ENCODE results near the gene XAGE1A. TPM values are rescaled to one million over a fixed set of nuclear protein-coding genes. Genes with fewer than 3 reads are reported as not detected.
"Not testable (repeated sequence)": the region's sequence is repeated elsewhere in the genome, so short reads cannot be mapped to it uniquely, and the experiment has no call there.

Gene XAGE1A
- total and polyA plus RNA-seq, 10 donors = 0.46 to 0.50 TPM; not detected in 8

DNA sequence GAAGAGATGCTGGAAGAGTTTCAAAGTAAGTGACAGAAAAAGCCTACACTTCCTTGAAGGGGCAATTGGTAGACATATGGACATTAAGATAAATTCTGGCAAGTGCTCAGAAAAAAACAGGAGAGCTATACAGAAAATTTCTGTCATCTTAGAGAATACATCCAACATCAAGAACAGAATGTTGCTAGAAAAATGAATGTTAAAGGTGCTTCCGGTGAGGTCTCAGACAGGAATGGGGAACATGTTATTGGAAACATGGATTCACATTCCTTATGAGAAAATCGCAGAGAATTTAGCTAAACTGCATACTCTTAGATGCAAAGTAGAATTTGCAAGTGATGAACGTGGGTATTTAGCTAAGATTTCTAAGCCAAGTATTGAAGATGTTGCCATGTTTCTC, 11.7 kb downstream of the XAGE1A start:
- Histone ChIP-seq H3K4me1 (no peaks in the 10 kb centered on the region), H3K9me3 (no peaks in the 10 kb centered on the region), H3K27me3 (replicated peaks in 1 of 7) (peaks cover 0 to 8% (median 0%) of the 10 kb centered on the region in 7 donors), H3K4me3 (no peak overlapping the region), H3K36me3 (no peaks in the 10 kb centered on the region), H3K27ac (no peak overlapping the region)
- TF ChIP-seq, protein P1, sequence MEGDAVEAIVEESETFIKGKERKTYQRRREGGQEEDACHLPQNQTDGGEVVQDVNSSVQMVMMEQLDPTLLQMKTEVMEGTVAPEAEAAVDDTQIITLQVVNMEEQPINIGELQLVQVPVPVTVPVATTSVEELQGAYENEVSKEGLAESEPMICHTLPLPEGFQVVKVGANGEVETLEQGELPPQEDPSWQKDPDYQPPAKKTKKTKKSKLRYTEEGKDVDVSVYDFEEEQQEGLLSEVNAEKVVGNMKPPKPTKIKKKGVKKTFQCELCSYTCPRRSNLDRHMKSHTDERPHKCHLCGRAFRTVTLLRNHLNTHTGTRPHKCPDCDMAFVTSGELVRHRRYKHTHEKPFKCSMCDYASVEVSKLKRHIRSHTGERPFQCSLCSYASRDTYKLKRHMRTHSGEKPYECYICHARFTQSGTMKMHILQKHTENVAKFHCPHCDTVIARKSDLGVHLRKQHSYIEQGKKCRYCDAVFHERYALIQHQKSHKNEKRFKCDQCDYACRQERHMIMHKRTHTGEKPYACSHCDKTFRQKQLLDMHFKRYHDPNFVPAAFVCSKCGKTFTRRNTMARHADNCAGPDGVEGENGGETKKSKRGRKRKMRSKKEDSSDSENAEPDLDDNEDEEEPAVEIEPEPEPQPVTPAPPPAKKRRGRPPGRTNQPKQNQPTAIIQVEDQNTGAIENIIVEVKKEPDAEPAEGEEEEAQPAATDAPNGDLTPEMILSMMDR (IDR thresholded peaks at IDR 0.05 in 8 of 11, conservative IDR thresholded peaks at IDR 0.05 in 3 of 11) = no peak
- TF ChIP-seq POLR2AphosphoS5 (IDR thresholded peaks at IDR 0.05) (no peak), POLR2A (IDR thresholded peaks at IDR 0.05) (no peak)
- intact Hi-C loops (cut with DNase I; ENCODE audit: low total_unique reads) = no loop called here
- WGBS, 5 donors = 65 to 90% (median 80%) methylated on average over 3 of the region's 3 CpGs
- no peak for DNase-seq

DNA sequence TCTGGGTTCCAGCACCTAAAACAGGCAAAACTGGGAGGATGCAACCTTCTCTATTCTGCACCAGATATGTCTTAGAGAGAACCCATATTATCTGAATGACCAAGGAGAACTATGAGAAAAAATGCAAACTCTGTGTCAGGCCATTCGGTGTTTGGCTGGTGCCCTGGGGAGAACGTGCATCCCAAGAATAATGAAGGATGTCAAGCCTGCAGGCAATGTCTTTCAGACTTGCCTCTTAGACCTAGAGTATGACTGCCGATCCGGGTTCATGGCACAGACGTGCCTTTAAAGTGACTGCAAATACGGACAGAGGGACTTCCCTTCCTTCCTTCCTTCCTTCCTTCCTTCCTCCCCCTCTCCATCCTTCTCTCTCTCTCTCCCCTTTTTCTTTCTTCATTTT, 14.3 kb downstream of the XAGE1A start:
- TF ChIP-seq POLR2A (IDR thresholded peaks at IDR 0.05) (no peak), POLR2AphosphoS5 (IDR thresholded peaks at IDR 0.05) (no peak)
- TF ChIP-seq, protein P1 (IDR thresholded peaks at IDR 0.05 in 8 of 11, conservative IDR thresholded peaks at IDR 0.05 in 3 of 11) = no peak

DNA sequence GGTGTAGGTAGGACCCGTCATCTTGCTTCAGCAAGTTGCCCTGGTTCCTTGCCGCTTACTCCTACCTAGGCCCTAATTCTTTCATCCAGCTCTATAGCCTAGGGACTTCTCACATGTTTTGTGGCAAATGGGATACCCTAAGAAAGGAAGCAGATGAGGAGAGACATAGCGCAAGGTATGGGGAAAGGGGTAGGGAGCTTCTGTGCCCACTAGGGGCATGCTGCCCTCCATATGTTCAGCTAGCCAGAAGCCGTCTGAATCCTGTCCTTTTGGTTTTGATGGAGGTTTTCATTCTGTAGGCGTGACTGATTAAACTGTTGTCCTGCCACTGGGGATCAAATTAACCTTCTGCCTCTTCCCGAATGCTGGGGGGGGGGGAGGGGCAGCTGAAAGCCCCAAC, 15.5 kb downstream of the XAGE1A start:
- H3K4me1 ChIP-seq; H3K27me3 ChIP-seq (replicated peaks in 1 of 7); H3K4me3 ChIP-seq; H3K27ac ChIP-seq; DNase-seq; H3K9me3 ChIP-seq; H3K36me3 ChIP-seq; intact Hi-C loops (cut with DNase I; ENCODE audit: low total_unique reads): not testable (repeated sequence)
- WGBS, 5 donors = no CpG with 5 or more reads among the region's 6 CpGs

More for the DNA sequence above, 14.3 kb downstream of the XAGE1A start:
- H3K27me3 ChIP-seq (replicated peaks in 1 of 7) = peaks cover 0 to 8% (median 0%) of the 10 kb centered on the region in 7 donors
- DNase-seq = no peak
- 55 to 67% (median 64%) methylated on average over 6 of the region's 6 CpGs for whole genome bisulfite sequencing, 5 donors
- no peak overlapping the region for H3K4me3 ChIP-seq
- no peaks in the 10 kb centered on the region for H3K4me1 ChIP-seq
- H3K27ac ChIP-seq = no peak overlapping the region
- no peaks in the 10 kb centered on the region for H3K9me3 ChIP-seq
- no peaks in the 10 kb centered on the region for H3K36me3 ChIP-seq
- intact Hi-C loops (cut with DNase I; ENCODE audit: low total_unique reads) = no loop called here

DNA sequence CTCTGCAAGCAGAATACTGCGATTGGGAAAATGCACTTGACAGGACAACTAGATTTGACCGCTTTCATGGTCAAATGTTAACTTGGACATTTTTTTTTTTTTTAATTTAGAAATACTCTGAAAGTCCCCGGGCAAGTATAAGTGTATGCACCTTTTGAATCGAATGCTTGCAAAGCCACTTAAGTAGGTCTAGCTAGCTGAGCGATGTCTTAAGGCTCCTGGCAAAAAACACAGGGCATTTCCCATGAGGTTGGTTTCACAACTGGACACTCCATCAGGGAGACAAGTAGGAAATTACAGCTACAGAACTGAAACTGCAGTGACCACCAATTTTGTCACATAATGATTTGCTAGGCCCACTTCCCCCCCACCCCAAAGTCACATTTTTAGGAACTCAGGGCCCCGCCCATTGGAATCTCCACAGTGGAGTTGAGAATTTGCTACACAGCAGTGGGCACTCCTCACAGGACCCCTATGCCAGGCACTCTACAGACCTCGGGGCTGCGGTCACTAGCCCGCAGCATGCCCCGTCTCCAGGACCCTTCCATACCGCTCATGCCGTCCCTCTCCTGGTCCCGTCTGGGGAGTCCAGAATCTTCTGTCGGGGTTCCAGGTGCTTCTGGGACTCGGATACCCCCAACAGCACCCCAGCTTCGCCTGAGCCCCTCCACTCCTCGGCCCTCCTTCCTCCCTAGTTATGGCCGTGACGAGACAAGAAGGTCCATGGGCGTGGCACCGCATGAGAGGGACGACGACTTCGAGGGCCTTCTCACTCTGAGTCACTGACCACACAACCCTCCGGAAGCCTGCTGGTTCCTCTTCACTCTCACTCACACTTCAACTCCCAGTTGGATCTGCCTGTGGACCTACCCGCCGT, 20.7 kb downstream of the XAGE1A start:
- H3K4me3 ChIP-seq; H3K27ac ChIP-seq; H3K9me3 ChIP-seq; H3K36me3 ChIP-seq; H3K4me1 ChIP-seq; intact Hi-C loops (cut with DNase I; ENCODE audit: low total_unique reads); DNase-seq; H3K27me3 ChIP-seq (replicated peaks in 1 of 7): not testable (repeated sequence)
- no CpG with 5 or more reads among the region's 27 CpGs for WGBS, 5 donors

DNA sequence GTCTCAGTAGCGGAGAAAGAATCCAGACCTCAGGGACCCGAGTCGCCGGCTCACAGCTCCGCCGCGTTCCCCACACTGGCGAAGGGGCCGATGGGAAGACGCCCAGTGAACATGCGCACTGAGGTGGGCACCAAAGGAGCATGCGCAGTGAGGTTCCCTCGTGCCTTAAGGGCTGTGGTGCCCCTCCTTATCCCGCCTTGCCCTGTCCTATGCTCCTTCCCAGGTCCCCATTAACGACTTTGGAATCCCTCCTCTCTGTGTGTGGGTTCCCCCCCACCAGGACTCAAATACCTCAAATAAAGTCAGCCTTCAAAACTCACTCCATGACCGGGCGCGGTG, 21.3 kb downstream of the XAGE1A start, which contains the start of gene XAGE1B:
Gene XAGE1B (minus strand): TSS at position 77 of the 339 bp plus-strand sequence. CDS start 1,536 bp downstream, outside the sequence.
- H3K27me3 ChIP-seq (replicated peaks in 1 of 7); H3K9me3 ChIP-seq: not testable (repeated sequence)
- WGBS, 5 donors = no CpG with 5 or more reads among the region's 18 CpGs

DNA sequence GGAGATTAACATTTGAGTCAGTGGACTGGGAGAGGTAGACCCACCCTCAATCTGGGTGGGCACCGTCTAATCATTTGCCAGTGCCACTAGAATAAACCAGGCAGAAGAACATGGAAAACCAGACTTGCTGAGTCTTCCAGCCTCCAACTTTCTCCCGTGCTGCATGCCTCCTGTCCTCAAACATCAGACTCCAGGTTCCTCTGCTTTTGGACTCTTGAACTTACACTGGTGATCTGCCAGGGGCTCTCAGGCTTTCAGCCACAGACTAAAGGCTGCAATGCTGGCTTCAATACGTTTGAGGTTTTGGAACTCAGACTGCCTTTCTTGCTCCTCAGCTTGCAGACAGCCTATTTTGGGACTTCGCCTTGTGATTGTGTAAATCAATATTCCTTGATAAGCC, 45.4 kb downstream of the XAGE1A start:
- H3K27me3 ChIP-seq (replicated peaks in 1 of 7); H3K4me3 ChIP-seq; H3K9me3 ChIP-seq; H3K36me3 ChIP-seq; H3K4me1 ChIP-seq; intact Hi-C loops (cut with DNase I; ENCODE audit: low total_unique reads); H3K27ac ChIP-seq; DNase-seq: not testable (repeated sequence)
- 57 to 89% (median 71%) methylated on average over 4 of the region's 4 CpGs for WGBS, 5 donors

More for the DNA sequence above, 21.3 kb downstream of the XAGE1A start, which contains the start of gene XAGE1B:
- H3K4me3 ChIP-seq; H3K36me3 ChIP-seq; DNase-seq; H3K4me1 ChIP-seq; H3K27ac ChIP-seq; intact Hi-C loops (cut with DNase I; ENCODE audit: low total_unique reads): not testable (repeated sequence)
